ENCODE results near the gene COL18A1.
A peak's percentile ranks its signal among the peaks of the same experiment; 100 is the strongest.

The COL18A1 gene

DNA sequence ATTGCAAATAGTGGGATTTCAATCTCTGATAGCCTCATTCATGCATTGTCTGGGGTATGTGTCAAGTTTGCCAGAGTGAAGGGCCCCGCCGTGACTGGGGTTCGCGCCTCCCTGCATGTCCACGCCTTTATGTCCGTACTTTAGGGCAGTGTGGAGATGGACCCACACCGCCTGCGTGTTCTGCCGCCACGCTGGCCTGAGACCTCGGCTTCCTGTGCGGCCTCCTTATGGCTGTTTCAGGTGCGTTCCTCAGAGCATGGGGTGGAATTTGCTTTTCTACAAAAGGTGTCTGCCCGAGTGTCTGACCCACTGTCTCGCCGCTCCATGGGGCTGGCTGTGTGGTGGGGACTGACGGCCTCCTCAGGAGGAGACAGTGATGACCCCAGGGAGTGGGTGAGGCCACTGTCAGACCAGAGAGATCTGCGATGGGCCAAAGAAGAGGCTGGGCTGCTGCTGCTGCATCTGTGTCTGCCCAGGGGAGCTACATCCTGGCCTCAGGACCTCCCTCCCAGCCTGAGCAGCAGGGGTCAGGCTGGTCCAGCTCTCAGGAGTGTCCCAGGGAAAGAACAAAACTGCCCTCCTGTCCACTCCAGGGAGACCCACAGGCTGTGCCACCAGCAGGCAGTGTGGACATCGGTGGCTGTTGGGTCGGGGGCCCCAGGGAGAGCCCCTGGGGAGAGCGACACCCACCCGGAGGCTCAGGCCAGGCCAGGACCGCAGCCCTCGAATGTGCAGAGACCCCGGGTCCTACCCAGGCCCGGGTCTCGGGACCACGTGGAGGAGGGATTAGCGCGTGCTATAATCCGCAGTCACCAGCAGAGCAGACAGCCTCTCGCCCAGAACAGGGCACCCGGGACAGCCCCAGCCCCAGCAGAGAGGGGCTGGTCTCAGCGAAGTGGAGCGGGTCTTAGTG is 147.1 kb downstream of the COL18A1 start:
- H3K27ac ChIP-seq: no peak overlapping the region
- TF ChIP-seq ZFX (IDR thresholded peaks at IDR 0.05): no peak
- TF ChIP-seq, protein P1, sequence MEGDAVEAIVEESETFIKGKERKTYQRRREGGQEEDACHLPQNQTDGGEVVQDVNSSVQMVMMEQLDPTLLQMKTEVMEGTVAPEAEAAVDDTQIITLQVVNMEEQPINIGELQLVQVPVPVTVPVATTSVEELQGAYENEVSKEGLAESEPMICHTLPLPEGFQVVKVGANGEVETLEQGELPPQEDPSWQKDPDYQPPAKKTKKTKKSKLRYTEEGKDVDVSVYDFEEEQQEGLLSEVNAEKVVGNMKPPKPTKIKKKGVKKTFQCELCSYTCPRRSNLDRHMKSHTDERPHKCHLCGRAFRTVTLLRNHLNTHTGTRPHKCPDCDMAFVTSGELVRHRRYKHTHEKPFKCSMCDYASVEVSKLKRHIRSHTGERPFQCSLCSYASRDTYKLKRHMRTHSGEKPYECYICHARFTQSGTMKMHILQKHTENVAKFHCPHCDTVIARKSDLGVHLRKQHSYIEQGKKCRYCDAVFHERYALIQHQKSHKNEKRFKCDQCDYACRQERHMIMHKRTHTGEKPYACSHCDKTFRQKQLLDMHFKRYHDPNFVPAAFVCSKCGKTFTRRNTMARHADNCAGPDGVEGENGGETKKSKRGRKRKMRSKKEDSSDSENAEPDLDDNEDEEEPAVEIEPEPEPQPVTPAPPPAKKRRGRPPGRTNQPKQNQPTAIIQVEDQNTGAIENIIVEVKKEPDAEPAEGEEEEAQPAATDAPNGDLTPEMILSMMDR (conservative IDR thresholded peaks at IDR 0.05): no peak

DNA sequence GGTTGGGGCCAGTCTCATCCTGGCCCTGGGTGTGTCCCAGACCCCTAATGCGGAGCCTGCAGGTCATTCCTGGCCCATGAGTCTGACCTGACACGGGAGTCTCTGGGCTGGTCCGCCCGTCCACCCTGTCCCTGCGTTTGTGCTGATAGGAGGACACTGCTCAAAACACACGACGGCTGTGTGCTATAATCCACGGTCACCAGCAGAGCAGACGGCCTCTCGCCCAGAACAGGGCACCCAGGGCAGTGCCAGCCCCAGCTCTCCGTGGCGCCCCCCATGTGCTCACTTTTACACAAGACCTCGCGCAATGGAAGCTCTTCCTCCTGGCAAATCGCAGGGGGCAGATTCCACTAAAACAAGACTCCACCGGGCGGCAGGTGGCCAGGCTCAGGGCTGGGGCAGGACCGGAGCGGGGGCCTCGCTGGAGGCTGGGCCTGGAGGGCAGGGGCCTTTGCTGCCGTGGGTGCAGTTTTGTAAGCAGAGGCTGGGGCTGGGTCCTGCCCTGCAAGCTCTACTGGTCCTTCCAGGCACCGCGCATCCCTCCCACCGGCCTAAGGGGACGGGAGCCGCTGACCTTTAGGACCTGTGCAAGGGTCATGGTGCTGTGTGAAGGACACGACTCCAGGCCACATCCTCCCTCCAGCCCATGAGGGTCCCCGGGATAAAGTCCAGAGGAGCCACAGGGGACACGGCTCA is 147.9 kb downstream of the COL18A1 start:
- TF ChIP-seq, protein P1 (conservative IDR thresholded peaks at IDR 0.05): no peak
- no peak for TF ChIP-seq ZFX (IDR thresholded peaks at IDR 0.05)
- H3K27ac ChIP-seq: no peak overlapping the region

DNA sequence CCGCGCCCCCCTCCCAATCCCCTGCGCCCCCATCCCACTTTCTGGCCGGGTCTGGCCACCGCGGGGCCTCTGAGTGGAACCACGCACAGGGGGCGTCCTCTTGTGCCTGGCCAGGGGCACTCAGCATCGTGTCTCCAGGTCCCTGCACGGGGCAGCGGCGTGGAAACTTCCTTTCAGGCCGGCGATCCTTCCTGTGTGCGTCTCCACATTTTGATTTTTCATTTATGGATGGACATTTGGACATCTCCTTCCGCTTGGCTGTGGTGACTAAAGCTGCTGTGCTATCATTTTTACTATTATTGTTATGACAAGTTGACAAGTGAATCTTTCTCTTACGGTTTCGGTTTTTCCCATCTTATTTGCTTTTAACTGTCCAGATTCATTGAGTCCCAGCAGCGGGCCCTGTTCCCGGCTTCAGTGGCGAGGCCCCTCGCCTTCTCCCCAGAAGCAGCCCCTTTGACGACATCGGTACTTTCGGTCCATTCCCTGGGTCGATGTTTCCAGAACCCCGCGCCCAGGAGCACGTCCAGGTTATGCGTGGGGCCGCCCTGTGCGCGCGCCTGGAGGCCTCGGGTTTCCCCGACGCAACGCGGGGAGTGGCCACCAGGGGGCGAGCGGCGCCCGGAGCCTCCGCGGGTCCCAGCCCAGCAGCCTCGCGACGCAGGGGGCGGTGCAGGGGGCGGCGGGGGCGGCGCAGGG is 149.7 kb downstream of the COL18A1 start:
- H3K27ac ChIP-seq: peak overlapping the region; percentile 26; the same call in 1 of the 2 replicates
- no peak for TF ChIP-seq ZFX (IDR thresholded peaks at IDR 0.05)
- TF ChIP-seq, protein P1 (conservative IDR thresholded peaks at IDR 0.05): peak; percentile 73

DNA sequence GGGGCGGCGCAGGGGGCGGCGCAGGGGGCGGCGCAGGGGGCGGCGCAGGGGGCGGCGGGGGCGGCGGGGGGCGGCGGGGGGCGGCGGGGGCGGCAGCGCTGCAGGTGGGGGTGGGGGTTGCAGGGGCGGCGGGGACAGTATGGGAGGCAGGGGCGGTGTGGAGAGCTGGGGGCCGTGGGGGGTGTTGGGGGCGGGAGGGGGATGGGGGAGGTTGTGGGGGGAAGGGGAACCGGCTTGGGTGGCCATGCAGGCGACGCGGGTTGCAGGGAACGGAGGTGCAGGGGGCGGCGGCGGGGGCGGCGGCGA is 150.2 kb downstream of the COL18A1 start:
- H3K27ac ChIP-seq: peak overlapping the region; percentile 67
- TF ChIP-seq, protein P1 (conservative IDR thresholded peaks at IDR 0.05): no peak
- TF ChIP-seq ZFX (IDR thresholded peaks at IDR 0.05): no peak

DNA sequence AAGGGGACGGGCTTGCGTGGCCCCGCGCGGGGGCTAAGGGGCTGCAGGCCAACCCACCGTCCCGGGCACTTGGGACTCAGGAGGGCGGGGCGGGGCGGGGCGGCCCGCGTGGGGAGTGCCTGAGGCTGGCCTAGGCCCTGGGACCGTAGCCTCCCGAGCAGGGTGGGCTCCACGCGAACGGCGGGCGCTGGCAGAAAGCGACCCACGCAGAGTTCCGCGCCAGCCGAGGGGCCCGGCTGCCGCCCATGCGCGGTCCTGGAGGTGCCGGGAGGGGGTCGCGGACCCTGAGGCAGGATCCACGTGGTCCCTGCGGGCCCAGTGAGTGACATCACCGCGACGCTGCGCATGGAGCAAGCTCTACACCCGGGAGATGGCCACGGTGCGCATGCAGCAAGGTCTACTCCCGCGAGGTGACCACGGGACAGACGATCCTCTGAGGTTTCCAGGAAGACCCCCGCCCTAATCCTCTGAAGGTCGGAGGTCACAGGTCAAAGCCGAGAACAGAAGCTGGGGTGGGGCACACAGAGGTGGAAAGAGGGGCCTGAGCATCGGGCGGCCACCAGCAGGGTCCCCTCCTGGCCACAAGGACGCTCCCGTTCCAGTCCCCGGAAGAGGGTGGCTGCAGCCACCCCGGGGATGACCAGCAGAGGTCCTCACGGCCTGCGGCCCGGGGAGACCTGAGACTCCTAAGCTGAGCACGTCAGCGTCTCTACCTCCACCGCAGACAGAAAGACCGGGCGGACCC is 150.8 kb downstream of the COL18A1 start:
- TF ChIP-seq, protein P1 (conservative IDR thresholded peaks at IDR 0.05): peak; percentile 93
- TF ChIP-seq ZFX (IDR thresholded peaks at IDR 0.05): peak; percentile 51; the same call in 1 of the 2 replicates
- H3K27ac ChIP-seq: peak overlapping the region; percentile 67

DNA sequence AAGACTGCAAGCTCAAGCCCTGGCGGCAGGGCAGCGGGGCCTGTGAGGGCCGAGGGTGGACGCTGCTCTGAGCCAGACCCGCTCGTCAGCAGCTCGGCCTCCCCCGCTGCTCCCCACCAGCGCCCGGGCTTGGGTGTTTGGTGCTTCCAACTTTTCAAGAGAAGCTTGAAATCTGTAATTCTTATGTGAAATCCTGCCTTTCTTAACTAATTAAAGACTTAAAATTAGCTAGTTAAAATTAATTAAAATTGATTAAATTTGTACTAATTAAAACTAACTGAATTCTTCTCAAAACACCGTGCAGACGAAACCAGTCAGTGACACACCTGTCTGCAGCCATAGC is 151.3 kb downstream of the COL18A1 start:
- TF ChIP-seq, protein P1 (conservative IDR thresholded peaks at IDR 0.05): peak; percentile 77
- no peak for TF ChIP-seq ZFX (IDR thresholded peaks at IDR 0.05)
- H3K27ac ChIP-seq: peak overlapping the region; percentile 67
